Sigmoid colon (tissue), 7 donors: ENCODE results near the gene CEACAM18. TPM values are rescaled to one million over a fixed set of nuclear protein-coding genes. Genes with fewer than 3 reads are reported as not detected.

Source experiments
- DNase-seq: peaks from one replicate; pipeline ENCODE4 v3.0.0-alpha.2; 2019
- H3K27ac ChIP-seq, 4 donors: fragments of 200-600 bp; sonication (generic); one replicate each; pipeline ENCODE4 v1.5.1; 2016 to 2019; ENCODE audit warnings: mild to moderate bottlenecking in 1 of 4
- H3K27me3 ChIP-seq, 3 donors: fragments of 200-600 bp; sonication (generic); one replicate each; pipeline ENCODE4 v1.5.1; 2019; ENCODE audit warnings: mild to moderate bottlenecking in 1 of 3
- H3K36me3 ChIP-seq, 4 donors: fragments of 200-600 bp; sonication (generic); one replicate each; pipeline ENCODE4 v1.5.1; 2016 to 2019
- H3K4me1 ChIP-seq, 4 donors: fragments of 200-600 bp; sonication (generic); one replicate each; pipeline ENCODE4 v1.5.1; 2017 to 2019
- H3K4me3 ChIP-seq, 4 donors: fragments of 200-600 bp; sonication (generic); one replicate each; pipeline ENCODE4 v1.5.1; 2017 to 2019; ENCODE audit warnings: mild to moderate bottlenecking in 2 of 4, moderate library complexity in 1 of 4
- H3K9me3 ChIP-seq, 4 donors: fragments of 200-600 bp in 3 of 4; sonication (generic) in 3 of 4; one replicate each; pipeline versions ENCODE4 v1.5.1 to v1.6.1; 2013 to 2019
- CTCF ChIP-seq, 4 experiments: fragments of 450-650 bp in 3 of 4; fragments of 200-600 bp in 1 of 4; IDR thresholded peaks; one replicate each; pipeline ENCODE4 v1.5.1; 2016 to 2019; ENCODE audit warnings: antibody characterized with exemption in 4 of 4, mild to moderate bottlenecking in 3 of 4, moderate library complexity in 2 of 4
- EP300 ChIP-seq, 4 donors: sonication (generic); formaldehyde crosslinking; IDR thresholded peaks; one replicate each; pipeline ENCODE4 v1.6.1; 2017; ENCODE audit warnings: antibody characterized with exemption in 4 of 4
- POLR2A ChIP-seq, 2 donors: fragments of 450-650 bp; IDR thresholded peaks; one replicate each; pipeline ENCODE4 v1.6.1; 2016; ENCODE audit warnings: antibody characterized with exemption in 2 of 2, mild to moderate bottlenecking in 2 of 2, moderate library complexity in 2 of 2
- POLR2AphosphoS5 ChIP-seq, 4 donors: sonication (generic); formaldehyde crosslinking; IDR thresholded peaks; one replicate each; pipeline ENCODE4 v1.6.1; 2017; ENCODE audit warnings: antibody characterized with exemption in 4 of 4
- whole genome bisulfite sequencing, 2 donors: extraction: QIAGEN DNeasy Blood & Tissue Kit; methylation state at CpG; one replicate each; pipeline ENCODE4 v1.1.7; 2013; 5-methylcytosine and 5-hydroxymethylcytosine counted together
- intact Hi-C: fragments of 100-400 bp; cut with DNase I; formaldehyde crosslinking; loops from one replicate; pipeline ENCODE4 v1.15.1; 2023
- polyA plus RNA-seq, 3 donors: library from polyadenylated mRNA; stranded (reverse); fragments of 200-250 nt; gene quantifications; one replicate each; pipeline ENCODE4 v1.2.3, GENCODE V29; 2013
- total RNA-seq, 4 donors: library from RNA; depleted of rRNA; stranded (reverse); fragments of >200 nt; gene quantifications; one replicate each; pipeline ENCODE4 v1.1.0, GENCODE V29; 2016
- donor health status: healthy with polysubstance abuse.
- donor health status: Bipolar disorder and iron deficiency.
- donor health status: healthy.

The CEACAM18 gene
- total and polyA plus RNA-seq, 7 donors, result not detected

GRCh38 chr19:51457351-51458013, 20.9 kb upstream of the CEACAM18 start:
- WGBS, 2 donors, result 81 to 84% methylated on average over 11 of the region's 11 CpGs
- Histone ChIP-seq H3K27ac (peak overlapping the region in 1 of 4 donors; percentile 4), H3K9me3 (no peaks in the 10 kb centered on the region), H3K36me3 (no peaks in the 10 kb centered on the region), H3K27me3 (peaks cover under 1 to 48% (median 5%) of the 10 kb centered on the region in 3 donors), H3K4me3 (no peak overlapping the region), H3K4me1 (no peaks in the 10 kb centered on the region)
- no peak for TF ChIP-seq POLR2A (IDR thresholded peaks at IDR 0.05)
- no peak for TF ChIP-seq CTCF (IDR thresholded peaks at IDR 0.05)
- no peak for TF ChIP-seq POLR2AphosphoS5 (IDR thresholded peaks at IDR 0.05)
- no peak for TF ChIP-seq EP300 (IDR thresholded peaks at IDR 0.05)
- intact Hi-C loops, result no loop called here
- no peak for DNase-seq

DNA sequence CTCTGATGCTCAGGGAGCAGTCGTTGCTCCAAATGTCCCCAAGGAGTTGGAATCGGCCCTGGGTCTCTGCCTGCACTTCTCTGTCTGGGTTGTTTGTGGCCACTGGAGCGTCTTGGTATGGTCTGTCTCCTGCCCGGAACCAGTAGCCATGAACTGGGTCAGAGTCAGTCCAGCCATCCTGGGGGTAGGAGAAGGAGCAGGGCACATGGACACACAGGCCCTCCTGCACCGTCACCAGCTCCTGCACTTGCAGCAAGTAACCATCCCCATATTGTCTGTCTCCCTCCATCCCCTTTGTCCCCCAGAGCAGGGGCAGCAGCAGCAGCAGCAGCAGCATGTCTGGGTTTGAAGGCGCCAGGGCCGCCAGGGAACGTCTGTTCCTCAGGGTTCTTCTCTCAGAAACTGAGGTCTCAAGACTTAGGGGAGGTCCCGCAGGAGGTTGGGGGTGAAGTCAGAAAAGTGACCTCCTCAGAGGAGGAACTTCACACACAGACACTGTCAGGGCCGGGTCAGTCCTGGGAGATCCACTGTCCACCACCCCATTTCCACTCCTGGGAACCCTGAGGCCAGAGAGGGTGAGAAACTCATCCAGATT, 20.2 kb upstream of the CEACAM18 start, which contains the start of gene SIGLEC8:
SIGLEC8 (minus strand) TSS at position 404 of the 595 bp plus-strand sequence; CDS start at position 337, 67 bp downstream.
- WGBS, 2 donors, result 65 to 75% methylated on average over 10 of the region's 10 CpGs
- Histone ChIP-seq H3K4me1 (no peaks in the 10 kb centered on the region), H3K36me3 (no peaks in the 10 kb centered on the region), H3K4me3 (no peak within 1 kb of the TSS), H3K9me3 (no peaks in the 10 kb centered on the region), H3K27me3 (peaks cover 4 to 55% (median 12%) of the 10 kb centered on the region in 3 donors), H3K27ac (peak within 1 kb of the TSS in 1 of 4 donors; percentile 4)
- TF ChIP-seq CTCF (IDR thresholded peaks at IDR 0.05) (no peak), POLR2AphosphoS5 (IDR thresholded peaks at IDR 0.05) (no peak), EP300 (IDR thresholded peaks at IDR 0.05) (no peak), POLR2A (IDR thresholded peaks at IDR 0.05) (no peak)
- DNase-seq, result no peak
- intact Hi-C loops, result no loop called here

DNA sequence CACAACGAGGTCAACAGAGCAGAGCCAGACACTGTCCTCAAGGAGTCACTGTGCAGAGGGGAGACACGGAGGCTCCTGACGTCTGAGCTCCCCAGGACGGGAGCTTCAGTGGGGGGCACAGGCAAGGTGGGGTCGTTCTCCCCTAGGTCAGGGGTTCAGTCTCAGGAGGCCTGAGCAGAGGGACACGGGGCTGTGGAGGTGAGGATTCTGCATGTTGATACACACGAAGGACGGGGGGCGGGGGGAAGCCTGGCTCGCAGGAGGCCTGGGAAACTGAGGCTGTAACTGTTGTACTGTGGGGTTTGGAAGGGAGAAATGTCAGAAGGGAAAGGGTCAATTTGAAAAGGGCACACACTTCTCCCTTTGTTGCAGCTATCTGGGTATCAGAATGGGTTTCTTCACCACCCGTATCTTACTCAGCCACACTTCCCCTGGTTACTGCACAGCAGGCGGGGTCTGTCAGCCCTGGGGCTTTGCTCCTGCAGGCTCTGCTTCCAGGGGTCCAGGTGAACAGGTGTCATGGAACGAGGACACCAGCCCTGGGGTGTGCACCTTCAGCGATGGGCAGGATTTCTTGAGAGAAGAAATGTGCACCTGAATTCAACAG, 19.3 kb upstream of the CEACAM18 start:
- intact Hi-C loops, result no loop called here
- no peak for DNase-seq
- WGBS, 2 donors, result 76 to 78% methylated on average over 14 of the region's 14 CpGs
- Histone ChIP-seq H3K4me1 (no peaks in the 10 kb centered on the region), H3K9me3 (no peaks in the 10 kb centered on the region), H3K27ac (no peak overlapping the region), H3K27me3 (peaks cover 4 to 57% (median 13%) of the 10 kb centered on the region in 3 donors), H3K4me3 (no peak overlapping the region), H3K36me3 (no peaks in the 10 kb centered on the region)
- TF ChIP-seq POLR2A (IDR thresholded peaks at IDR 0.05) (no peak), CTCF (IDR thresholded peaks at IDR 0.05) (no peak), EP300 (IDR thresholded peaks at IDR 0.05) (no peak), POLR2AphosphoS5 (IDR thresholded peaks at IDR 0.05) (no peak)

- no peak overlapping the region for H3K4me3 ChIP-seq
- peaks cover 4 to 57% (median 13%) of the 10 kb centered on the region in 3 donors for H3K27me3 ChIP-seq
- no peaks in the 10 kb centered on the region for H3K9me3 ChIP-seq
- H3K4me1 ChIP-seq, result no peaks in the 10 kb centered on the region
- H3K27ac ChIP-seq, result no peak overlapping the region
- TF ChIP-seq POLR2AphosphoS5 (IDR thresholded peaks at IDR 0.05) (no peak), EP300 (IDR thresholded peaks at IDR 0.05) (no peak), POLR2A (IDR thresholded peaks at IDR 0.05) (no peak), CTCF (IDR thresholded peaks at IDR 0.05) (no peak)
- H3K36me3 ChIP-seq, result no peaks in the 10 kb centered on the region
- intact Hi-C loops, result no loop called here
- 65% methylated on average over 13 of the region's 13 CpGs for WGBS, 2 donors
- peak; percentile 32 for DNase-seq
Observed at GRCh38 chr19:51460164-51460992, 18.0 kb upstream of the CEACAM18 start.
